HepG2 (cell line): Measurements from ENCODE around the gene HABP4. TPM values are rescaled to one million over a fixed set of nuclear protein-coding genes. Genes with fewer than 3 reads are reported as not detected.

ENCODE experiments used
- CREB1 ChIP-seq, 2 experiments: fragments of 450-650 bp in 1 of 2; IDR thresholded peaks; 2 replicates each; pipeline ENCODE4 v1.6.1; 2016 to 2017; ENCODE audit warnings: control low read depth in 1 of 2, mild to moderate bottlenecking in 1 of 2, missing compliant biosample characterization in 1 of 2, missing genetic modification characterization in 1 of 2
- CREM ChIP-seq, 2 experiments: sonication (generic) in 1 of 2; formaldehyde crosslinking in 1 of 2; IDR thresholded peaks; 2 replicates each; pipeline versions ENCODE4 v1.4.0 to v1.6.1; 2016 to 2020; ENCODE audit warnings: antibody characterized with exemption in 1 of 2, mild to moderate bottlenecking in 1 of 2, missing genetic modification reagents in 1 of 2
- DMTF1 ChIP-seq: sonication (generic); formaldehyde crosslinking; IDR thresholded peaks from 2 replicates; pipeline ENCODE4 v1.4.0; 2020; ENCODE audit warnings: mild to moderate bottlenecking, missing genetic modification reagents
- ELF3 ChIP-seq: IDR thresholded peaks from 2 replicates; pipeline ENCODE4 v1.6.1; 2016; ENCODE audit warnings: missing genetic modification reagents, missing compliant biosample characterization
- GATAD1 ChIP-seq: IDR thresholded peaks from 2 replicates; pipeline ENCODE4 v1.6.1; 2016; ENCODE audit warnings: missing genetic modification reagents, missing compliant biosample characterization
- HNRNPH1 ChIP-seq: fragments of 200-400 bp; formaldehyde crosslinking; optimal IDR thresholded peaks from 2 replicates; pipeline ENCODE3; 2017; ENCODE audit warnings: mild to moderate bottlenecking, low read depth, low read length
- KMT2A ChIP-seq: sonication (generic); formaldehyde crosslinking; IDR thresholded peaks from 2 replicates; pipeline ENCODE4 v1.4.0; 2020; ENCODE audit warnings: missing genetic modification reagents
- LCORL ChIP-seq, 2 experiments: fragments of 450-650 bp in 1 of 2; sonication (generic) in 1 of 2; formaldehyde crosslinking in 1 of 2; IDR thresholded peaks; 2 replicates each; pipeline versions ENCODE4 v1.5.0 to v1.6.1; 2017 to 2020; ENCODE audit warnings: antibody characterized with exemption in 1 of 2, missing genetic modification reagents in 1 of 2
- MBD4 ChIP-seq: IDR thresholded peaks from 2 replicates; pipeline ENCODE4 v1.6.1; 2012; ENCODE audit warnings: low read length, inconsistent platforms, borderline replicate concordance
- NAIF1 ChIP-seq: sonication (generic); formaldehyde crosslinking; IDR thresholded peaks from 2 replicates; pipeline ENCODE4 v1.5.0; 2020; ENCODE audit warnings: mild to moderate bottlenecking, missing genetic modification reagents, borderline replicate concordance
- NCOA2 ChIP-seq: sonication (generic); formaldehyde crosslinking; IDR thresholded peaks from 2 replicates; pipeline ENCODE4 v1.8.0; 2022; ENCODE audit warnings: inconsistent platforms
- POLR2A ChIP-seq, 2 experiments: IDR thresholded peaks; 2 replicates each; pipeline ENCODE4 v1.6.1; 2011; ENCODE audit warnings: low read depth in 2 of 2, low read length in 2 of 2, mild to moderate bottlenecking in 1 of 2, moderate library complexity in 1 of 2; ENCODE audit not compliant: insufficient read depth in 1 of 2
- PRMT3 ChIP-seq: sonication (generic); formaldehyde crosslinking; IDR thresholded peaks from 2 replicates; pipeline ENCODE4 v1.8.1; 2022; ENCODE audit warnings: low read depth, mild to moderate bottlenecking, moderate library complexity, missing genetic modification reagents, borderline replicate concordance
- RFX1 ChIP-seq: fragments of 450-650 bp; IDR thresholded peaks from 2 replicates; pipeline ENCODE4 v1.6.1; 2017
- RFXAP ChIP-seq: sonication (generic); formaldehyde crosslinking; IDR thresholded peaks from 2 replicates; pipeline ENCODE4 v1.4.0; 2020; ENCODE audit warnings: missing genetic modification reagents, borderline replicate concordance
- SOX6 ChIP-seq, 2 experiments: fragments of 450-650 bp in 1 of 2; sonication (generic) in 1 of 2; formaldehyde crosslinking in 1 of 2; IDR thresholded peaks; 2 replicates each; pipeline versions ENCODE4 v1.4.0 to v1.6.1; 2017 to 2020; ENCODE audit warnings: antibody characterized with exemption in 1 of 2, mild to moderate bottlenecking in 1 of 2, missing genetic modification reagents in 1 of 2
- TAF15 ChIP-seq: fragments of 200-400 bp; formaldehyde crosslinking; IDR thresholded peaks from one replicate; pipeline ENCODE4 v1.6.1; 2018; ENCODE audit warnings: mild to moderate bottlenecking, low read depth, low read length; ENCODE audit not compliant: poor library complexity, severe bottlenecking
- ZBTB2 ChIP-seq: sonication (generic); formaldehyde crosslinking; IDR thresholded peaks from 2 replicates; pipeline ENCODE4 v1.8.0; 2022; ENCODE audit warnings: low read depth, missing genetic modification reagents
- ZBTB21 ChIP-seq: sonication (generic); formaldehyde crosslinking; IDR thresholded peaks from 2 replicates; pipeline ENCODE4 v1.4.0; 2020; ENCODE audit warnings: missing genetic modification reagents
- ZNF34 ChIP-seq: sonication (generic); formaldehyde crosslinking; IDR thresholded peaks from 2 replicates; pipeline ENCODE4 v1.4.0; 2020; ENCODE audit warnings: mild to moderate bottlenecking, missing genetic modification reagents, borderline replicate concordance
- ZNF501 ChIP-seq: sonication (generic); formaldehyde crosslinking; IDR thresholded peaks from 2 replicates; pipeline ENCODE4 v1.5.1; 2020; ENCODE audit warnings: mild to moderate bottlenecking, moderate library complexity, missing genetic modification reagents
- ZNF557 ChIP-seq: sonication (generic); formaldehyde crosslinking; IDR thresholded peaks from 2 replicates; pipeline ENCODE4 v1.4.0; 2020; ENCODE audit warnings: missing genetic modification reagents
- ZNF564 ChIP-seq: sonication (generic); formaldehyde crosslinking; IDR thresholded peaks from 2 replicates; pipeline ENCODE4 v1.8.1; 2023; ENCODE audit warnings: mild to moderate bottlenecking, missing genetic modification reagents
- ZNF619 ChIP-seq: sonication (generic); formaldehyde crosslinking; IDR thresholded peaks from 2 replicates; pipeline ENCODE4 v1.4.0; 2020; ENCODE audit warnings: mild to moderate bottlenecking, missing genetic modification reagents
- ZSCAN22 ChIP-seq: sonication (generic); formaldehyde crosslinking; IDR thresholded peaks from 2 replicates; pipeline ENCODE4 v1.4.0; 2020; ENCODE audit warnings: mild to moderate bottlenecking, missing genetic modification reagents
- polyA plus RNA-seq, 8 experiments: library from polyadenylated mRNA; depleted of rRNA in 3 of 8; stranded (reverse) in 7 of 8; unstranded in 1 of 8; fragments of >200 nt; fragmentation: Illumina TruSeq in 4 of 8; extraction: Trizol in 4 of 8; gene quantifications; 2 replicates each; pipeline versions ENCODE4 v1.2.1 to v1.2.3, GENCODE V29; 2011 to 2016; ENCODE audit warnings: low read depth in 4 of 8, missing spikeins in 1 of 8, mixed read lengths in 1 of 8; ENCODE audit not compliant: insufficient read depth in 1 of 8
- total RNA-seq, 5 experiments: library from RNA; depleted of rRNA; stranded (reverse); fragments of >200 nt; fragmentation: Illumina TruSeq; extraction: Trizol; gene quantifications; 2 replicates each; pipeline ENCODE4 v1.2.3, GENCODE V29; 2016; ENCODE audit warnings: low read depth in 1 of 5
- TF ChIP-seq, protein P1 (sequence below): IDR thresholded peaks from 2 replicates; pipeline ENCODE4 v1.6.1; 2018; ENCODE audit warnings: missing genetic modification reagents

HABP4 gene
- total and polyA plus RNA-seq, 2 of the 13 experiments (the other 11 are each of a cell fraction or from before 2014, with no cell fraction given) = 14.3 to 26.6 TPM

DNA sequence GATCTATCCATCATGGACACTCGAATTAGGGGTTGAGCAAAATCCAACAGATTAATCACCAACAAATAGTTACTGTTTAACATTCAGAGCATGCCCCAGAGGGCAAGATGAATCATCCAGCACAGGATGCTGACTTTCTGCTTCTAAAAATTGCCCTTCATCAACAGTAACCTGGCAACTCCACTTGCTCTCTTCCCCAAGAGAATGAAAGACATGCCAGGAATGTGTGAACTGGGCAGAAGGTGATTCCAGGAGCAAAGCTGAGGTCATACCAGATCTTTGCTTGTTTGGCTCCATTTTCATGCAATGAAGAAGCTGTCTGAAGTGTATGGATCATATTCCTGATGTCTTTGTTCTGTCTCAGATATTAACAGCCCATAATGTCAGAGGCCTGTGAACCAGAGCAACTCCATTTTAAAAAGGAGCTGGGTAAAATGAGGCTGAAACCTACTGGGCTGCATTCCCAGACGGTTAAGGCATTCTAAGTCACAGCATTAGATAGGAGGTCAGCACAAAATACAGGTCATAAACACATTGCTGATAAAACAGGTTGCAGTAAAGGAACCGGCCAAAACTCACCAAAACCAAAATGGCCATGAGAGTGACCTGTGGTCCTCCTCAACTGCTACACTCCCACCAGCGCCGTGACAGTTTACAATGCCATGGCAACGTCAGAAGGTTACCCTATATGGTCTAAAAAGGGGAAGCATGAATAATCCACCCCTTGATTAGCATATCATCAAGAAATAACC lies 29.3 kb upstream of the HABP4 start (continued):
- TF ChIP-seq LCORL (IDR thresholded peaks at IDR 0.05) (peak; percentile 62; the same call in 1 of the 2 replicates), LCORL (CRISPR knock-in tag; IDR thresholded peaks at IDR 0.05) (peak; percentile 93), ZNF34 (CRISPR knock-in tag) (no peak), TAF15 (no peak), ZBTB21 (CRISPR knock-in tag) (peak; percentile 74; the same call in 1 of the 2 replicates), ZNF557 (no peak), POLR2A (IDR thresholded peaks at IDR 0.05; ENCODE audit: insufficient read depth in 1 of 2, low read depth in 2 of 2, low read length in 2 of 2) (0 out of 4 replicates have a peak, but pooled peaks of 1 of the 2 experiments have one; percentile 16), DMTF1 (CRISPR knock-in tag) (no peak), SOX6 (IDR thresholded peaks at IDR 0.05) (no peak), SOX6 (CRISPR knock-in tag; IDR thresholded peaks at IDR 0.05) (peak; percentile 87), ZNF619 (CRISPR knock-in tag) (no peak), ELF3 (CRISPR knock-in tag) (peak; percentile 69), MBD4 (no peak; the same call in 1 of the 2 replicates), HNRNPH1 (no peak), CREM (IDR thresholded peaks at IDR 0.05) (peak; percentile 74; the same call in 1 of the 2 replicates), CREM (CRISPR knock-in tag; IDR thresholded peaks at IDR 0.05) (no peak), NCOA2 (CRISPR knock-in tag) (peak; percentile 84), ZNF501 (CRISPR knock-in tag) (peak; percentile 43), CREB1 (IDR thresholded peaks at IDR 0.05) (no peak), CREB1 (CRISPR knock-in tag; IDR thresholded peaks at IDR 0.05) (peak; percentile 65), RFXAP (0 out of 2 replicates have a peak, but pooled peaks have one; percentile 64), PRMT3 (CRISPR knock-in tag) (no peak), ZNF564 (CRISPR knock-in tag) (no peak), NAIF1 (CRISPR knock-in tag) (no peak), ZSCAN22 (no peak), KMT2A (CRISPR knock-in tag) (peak; percentile 20; the same call in 1 of the 2 replicates), GATAD1 (CRISPR knock-in tag) (0 out of 2 replicates have a peak, but pooled peaks have one; percentile 46), ZBTB2 (no peak), RFX1 (peak; percentile 80)
- TF ChIP-seq, protein P1, sequence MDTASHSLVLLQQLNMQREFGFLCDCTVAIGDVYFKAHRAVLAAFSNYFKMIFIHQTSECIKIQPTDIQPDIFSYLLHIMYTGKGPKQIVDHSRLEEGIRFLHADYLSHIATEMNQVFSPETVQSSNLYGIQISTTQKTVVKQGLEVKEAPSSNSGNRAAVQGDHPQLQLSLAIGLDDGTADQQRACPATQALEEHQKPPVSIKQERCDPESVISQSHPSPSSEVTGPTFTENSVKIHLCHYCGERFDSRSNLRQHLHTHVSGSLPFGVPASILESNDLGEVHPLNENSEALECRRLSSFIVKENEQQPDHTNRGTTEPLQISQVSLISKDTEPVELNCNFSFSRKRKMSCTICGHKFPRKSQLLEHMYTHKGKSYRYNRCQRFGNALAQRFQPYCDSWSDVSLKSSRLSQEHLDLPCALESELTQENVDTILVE (CRISPR knock-in tag) = 0 out of 2 replicates have a peak, but pooled peaks have one; percentile 26
